ENCODE measurements around the gene SLF2. TPM values are rescaled to one million over a fixed set of nuclear protein-coding genes. Genes with fewer than 3 reads are reported as not detected.

The SLF2 gene
- total RNA-seq, 1 experiment from 2014 or later = 14.3 TPM

DNA sequence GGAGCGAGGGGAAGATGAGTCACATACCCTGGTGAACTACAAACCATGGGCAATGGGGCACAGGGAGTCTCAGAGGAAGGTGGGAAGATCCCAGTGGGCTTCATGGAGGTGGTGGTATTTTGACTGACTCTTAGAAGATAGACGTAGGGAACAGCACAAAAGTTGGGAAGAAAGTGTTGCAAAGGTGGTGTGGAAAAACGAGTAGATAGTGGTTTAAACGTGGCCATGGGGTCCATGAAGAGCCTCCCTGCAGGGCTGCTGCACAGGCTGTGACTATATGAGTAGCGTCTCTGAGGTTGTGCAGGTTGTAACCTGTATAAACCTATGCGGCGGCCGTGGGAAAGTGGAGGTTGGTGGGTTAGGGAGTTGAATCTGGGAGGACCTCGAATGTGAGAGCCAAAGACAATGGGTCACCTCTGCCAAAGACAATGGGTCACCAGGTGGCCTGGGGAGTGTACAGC is 100.6 kb downstream of the SLF2 start:
- ATAC-seq (no peak), DNase-seq (ENCODE audit: low spot score) (no peak)
- TF ChIP-seq, protein P1, sequence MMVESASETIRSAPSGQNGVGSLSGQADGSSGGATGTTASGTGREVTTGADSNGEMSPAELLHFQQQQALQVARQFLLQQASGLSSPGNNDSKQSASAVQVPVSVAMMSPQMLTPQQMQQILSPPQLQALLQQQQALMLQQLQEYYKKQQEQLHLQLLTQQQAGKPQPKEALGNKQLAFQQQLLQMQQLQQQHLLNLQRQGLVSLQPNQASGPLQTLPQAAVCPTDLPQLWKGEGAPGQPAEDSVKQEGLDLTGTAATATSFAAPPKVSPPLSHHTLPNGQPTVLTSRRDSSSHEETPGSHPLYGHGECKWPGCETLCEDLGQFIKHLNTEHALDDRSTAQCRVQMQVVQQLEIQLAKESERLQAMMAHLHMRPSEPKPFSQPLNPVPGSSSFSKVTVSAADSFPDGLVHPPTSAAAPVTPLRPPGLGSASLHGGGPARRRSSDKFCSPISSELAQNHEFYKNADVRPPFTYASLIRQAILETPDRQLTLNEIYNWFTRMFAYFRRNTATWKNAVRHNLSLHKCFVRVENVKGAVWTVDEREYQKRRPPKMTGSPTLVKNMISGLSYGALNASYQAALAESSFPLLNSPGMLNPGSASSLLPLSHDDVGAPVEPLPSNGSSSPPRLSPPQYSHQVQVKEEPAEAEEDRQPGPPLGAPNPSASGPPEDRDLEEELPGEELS (CRISPR knock-in tag; IDR thresholded peaks at IDR 0.05) = no peak
- TF ChIP-seq HMGA2 (CRISPR knock-in tag; IDR thresholded peaks at IDR 0.05) = no peak
- TF ChIP-seq NR2C2 (CRISPR knock-in tag; IDR thresholded peaks at IDR 0.05) = no peak
- no peak for TF ChIP-seq ZNF396 (CRISPR knock-in tag; IDR thresholded peaks at IDR 0.05; ENCODE audit: borderline replicate concordance)
- TF ChIP-seq ZNF121 (CRISPR knock-in tag; IDR thresholded peaks at IDR 0.05) = no peak
- no peak for TF ChIP-seq ZNF671 (CRISPR knock-in tag; IDR thresholded peaks at IDR 0.05)
- TF ChIP-seq, protein P2, sequence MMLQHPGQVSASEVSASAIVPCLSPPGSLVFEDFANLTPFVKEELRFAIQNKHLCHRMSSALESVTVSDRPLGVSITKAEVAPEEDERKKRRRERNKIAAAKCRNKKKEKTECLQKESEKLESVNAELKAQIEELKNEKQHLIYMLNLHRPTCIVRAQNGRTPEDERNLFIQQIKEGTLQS (CRISPR knock-in tag; conservative IDR thresholded peaks at IDR 0.05) = no peak
- TF ChIP-seq, protein P3, sequence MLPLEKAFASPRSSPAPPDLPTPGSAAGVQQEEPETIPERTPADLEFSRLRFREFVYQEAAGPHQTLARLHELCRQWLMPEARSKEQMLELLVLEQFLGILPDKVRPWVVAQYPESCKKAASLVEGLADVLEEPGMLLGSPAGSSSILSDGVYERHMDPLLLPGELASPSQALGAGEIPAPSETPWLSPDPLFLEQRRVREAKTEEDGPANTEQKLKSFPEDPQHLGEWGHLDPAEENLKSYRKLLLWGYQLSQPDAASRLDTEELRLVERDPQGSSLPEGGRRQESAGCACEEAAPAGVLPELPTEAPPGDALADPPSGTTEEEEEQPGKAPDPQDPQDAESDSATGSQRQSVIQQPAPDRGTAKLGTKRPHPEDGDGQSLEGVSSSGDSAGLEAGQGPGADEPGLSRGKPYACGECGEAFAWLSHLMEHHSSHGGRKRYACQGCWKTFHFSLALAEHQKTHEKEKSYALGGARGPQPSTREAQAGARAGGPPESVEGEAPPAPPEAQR (CRISPR knock-in tag; IDR thresholded peaks at IDR 0.05) = no peak
- no peak for TF ChIP-seq NFATC4 (CRISPR knock-in tag; IDR thresholded peaks at IDR 0.05)
- no peak for TF ChIP-seq ZNF232 (CRISPR knock-in tag; IDR thresholded peaks at IDR 0.05)
- no peak overlapping the region for H3K4me3 Mint-ChIP-seq
- H3K4me1 Mint-ChIP-seq = peaks cover 30% of the 10 kb centered on the region
- H3K9me3 Mint-ChIP-seq = no peaks in the 10 kb centered on the region
- H3K27ac Mint-ChIP-seq = no peak overlapping the region
- ChIA-PET POLR2A (interaction anchor here (2.0 kb wide), 1 partner anchor 15 kb away, joined by 14 read pairs; the partner anchor contains the start of gene LZTS2), CTCF (interaction anchor here (0.6 to 6.7 kb wide), 28 partner anchors 14 to 830 kb away, joined by 3 to 277 read pairs (median 6); partner anchors contain the start of genes KCNIP2, LZTS2, MRPL43 and PDZD7)
- peaks cover 40% of the 10 kb centered on the region for H3K27me3 Mint-ChIP-seq (ENCODE audit: low read depth)
- no peaks in the 10 kb centered on the region for H3K36me3 Mint-ChIP-seq

DNA sequence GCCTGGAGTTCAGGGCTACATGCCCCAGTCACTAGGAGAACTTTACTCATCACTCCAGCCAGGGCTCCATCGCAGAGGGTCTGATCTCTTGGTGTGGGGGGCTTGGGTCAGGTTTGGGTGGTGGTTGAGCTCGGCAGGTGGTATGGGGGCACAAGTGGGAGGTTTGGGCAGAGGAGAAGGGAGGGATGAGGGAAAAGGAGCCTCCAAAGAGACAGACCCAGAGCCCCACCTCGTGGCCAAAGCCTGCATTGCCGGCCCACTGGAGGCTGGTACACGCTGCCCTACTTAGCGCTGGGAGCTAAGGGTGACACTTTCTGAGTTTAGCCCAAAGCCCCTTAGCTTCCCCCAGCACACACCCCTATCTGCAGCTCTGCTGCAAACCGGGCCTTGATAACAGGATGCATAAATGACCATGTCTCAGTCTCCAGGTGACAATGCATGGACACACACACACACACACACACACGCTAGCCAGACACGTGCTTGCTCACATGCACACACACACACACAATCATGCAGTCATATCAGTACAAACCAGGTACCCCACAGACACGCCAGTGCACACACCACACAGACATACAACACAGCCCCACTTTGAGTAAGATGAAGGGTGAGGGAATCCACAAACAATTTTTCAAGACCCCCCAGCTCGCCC is 101.6 kb downstream of the SLF2 start:
- TF ChIP-seq, protein P4, sequence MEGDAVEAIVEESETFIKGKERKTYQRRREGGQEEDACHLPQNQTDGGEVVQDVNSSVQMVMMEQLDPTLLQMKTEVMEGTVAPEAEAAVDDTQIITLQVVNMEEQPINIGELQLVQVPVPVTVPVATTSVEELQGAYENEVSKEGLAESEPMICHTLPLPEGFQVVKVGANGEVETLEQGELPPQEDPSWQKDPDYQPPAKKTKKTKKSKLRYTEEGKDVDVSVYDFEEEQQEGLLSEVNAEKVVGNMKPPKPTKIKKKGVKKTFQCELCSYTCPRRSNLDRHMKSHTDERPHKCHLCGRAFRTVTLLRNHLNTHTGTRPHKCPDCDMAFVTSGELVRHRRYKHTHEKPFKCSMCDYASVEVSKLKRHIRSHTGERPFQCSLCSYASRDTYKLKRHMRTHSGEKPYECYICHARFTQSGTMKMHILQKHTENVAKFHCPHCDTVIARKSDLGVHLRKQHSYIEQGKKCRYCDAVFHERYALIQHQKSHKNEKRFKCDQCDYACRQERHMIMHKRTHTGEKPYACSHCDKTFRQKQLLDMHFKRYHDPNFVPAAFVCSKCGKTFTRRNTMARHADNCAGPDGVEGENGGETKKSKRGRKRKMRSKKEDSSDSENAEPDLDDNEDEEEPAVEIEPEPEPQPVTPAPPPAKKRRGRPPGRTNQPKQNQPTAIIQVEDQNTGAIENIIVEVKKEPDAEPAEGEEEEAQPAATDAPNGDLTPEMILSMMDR (IDR thresholded peaks at IDR 0.05) = peak; percentile 79
- TF ChIP-seq, protein P5, sequence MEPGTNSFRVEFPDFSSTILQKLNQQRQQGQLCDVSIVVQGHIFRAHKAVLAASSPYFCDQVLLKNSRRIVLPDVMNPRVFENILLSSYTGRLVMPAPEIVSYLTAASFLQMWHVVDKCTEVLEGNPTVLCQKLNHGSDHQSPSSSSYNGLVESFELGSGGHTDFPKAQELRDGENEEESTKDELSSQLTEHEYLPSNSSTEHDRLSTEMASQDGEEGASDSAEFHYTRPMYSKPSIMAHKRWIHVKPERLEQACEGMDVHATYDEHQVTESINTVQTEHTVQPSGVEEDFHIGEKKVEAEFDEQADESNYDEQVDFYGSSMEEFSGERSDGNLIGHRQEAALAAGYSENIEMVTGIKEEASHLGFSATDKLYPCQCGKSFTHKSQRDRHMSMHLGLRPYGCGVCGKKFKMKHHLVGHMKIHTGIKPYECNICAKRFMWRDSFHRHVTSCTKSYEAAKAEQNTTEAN (CRISPR knock-in tag; IDR thresholded peaks at IDR 0.05) = no peak
- TF ChIP-seq, protein P6, sequence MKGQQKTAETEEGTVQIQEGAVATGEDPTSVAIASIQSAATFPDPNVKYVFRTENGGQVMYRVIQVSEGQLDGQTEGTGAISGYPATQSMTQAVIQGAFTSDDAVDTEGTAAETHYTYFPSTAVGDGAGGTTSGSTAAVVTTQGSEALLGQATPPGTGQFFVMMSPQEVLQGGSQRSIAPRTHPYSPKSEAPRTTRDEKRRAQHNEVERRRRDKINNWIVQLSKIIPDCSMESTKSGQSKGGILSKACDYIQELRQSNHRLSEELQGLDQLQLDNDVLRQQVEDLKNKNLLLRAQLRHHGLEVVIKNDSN (CRISPR knock-in tag; IDR thresholded peaks at IDR 0.05) = no peak
- H3K4me3 Mint-ChIP-seq = no peak overlapping the region
- peaks cover 29% of the 10 kb centered on the region for H3K4me1 Mint-ChIP-seq
- CTCF ChIA-PET = interaction anchor here (0.6 to 6.7 kb wide), 52 partner anchors 9 to 1041 kb away, joined by 3 to 277 read pairs (median 4); partner anchors contain the start of genes KAZALD1, KCNIP2, LZTS2 and MRPL43
- H3K27ac Mint-ChIP-seq = no peak overlapping the region
- no peaks in the 10 kb centered on the region for H3K9me3 Mint-ChIP-seq
- peak; percentile 91 for DNase-seq (ENCODE audit: low spot score)
- ATAC-seq = peak; percentile 29
- H3K27me3 Mint-ChIP-seq (ENCODE audit: low read depth) = peaks cover 50% of the 10 kb centered on the region
- POLR2A ChIA-PET = interaction anchor here (2.0 kb wide), 1 partner anchor 16 kb away, joined by 14 read pairs; the partner anchor contains the start of gene LZTS2
- H3K36me3 Mint-ChIP-seq = no peaks in the 10 kb centered on the region

Small RNA genes within 50 kb of the gene (microRNA-seq; reads per million reads assigned to microRNA genes)
- not detected for gene MIR608 (ENCODE audit: borderline number of aligned reads)

Other genes starting within 250 kb of the SLF2 start
- 0.09 to 0.21 TPM in 2 of 3 replicates, not detected in the other for gene PAX2, start 167.4 kb upstream of the SLF2 start, total RNA-seq (2021)
- 9.7 to 13.0 TPM (median 11.8 TPM) in 3 replicates for gene SEMA4G, start 56.5 kb downstream of the SLF2 start, total RNA-seq (2021)
- gene MRPL43, start 74.5 kb downstream of the SLF2 start, total RNA-seq (2021) = 81.0 to 91.3 TPM (median 85.9 TPM) in 3 replicates
- 24.5 to 28.2 TPM (median 26.2 TPM) in 3 replicates for gene TWNK, start 74.6 kb downstream of the SLF2 start, total RNA-seq (2021)
- gene LZTS2, start 86.8 kb downstream of the SLF2 start, total RNA-seq (2021) = 84.6 to 93.1 TPM (median 91.1 TPM) in 3 replicates
- 1.9 to 2.7 TPM (median 2.6 TPM) in 3 replicates for gene PDZD7, start 118.2 kb downstream of the SLF2 start, total RNA-seq (2021)
- gene SFXN3, start 118.3 kb downstream of the SLF2 start, total RNA-seq (2021) = 2.5 to 5.6 TPM (median 3.2 TPM) in 3 replicates
- 9.6 to 19.2 TPM (median 10.2 TPM) in 3 replicates for gene KAZALD1, start 149.0 kb downstream of the SLF2 start, total RNA-seq (2021)
- 2.1 to 4.6 TPM (median 2.3 TPM) in 3 replicates for gene TLX1, start 218.3 kb downstream of the SLF2 start, total RNA-seq (2021)

Measured in WTC11 (cell line).